ENCODE results near the gene SKAP1.

Gene SKAP1

GRCh38 chr17:48121923-48122664 lies 307.9 kb downstream of the SKAP1 start:
- Histone ChIP-seq H3K36me3 (ENCODE audit: control insufficient read depth in 4 of 4, insufficient read depth in 4 of 4, low read length in 3 of 4) (peaks cover 11 to 54% (median 47%) of the 10 kb centered on the region in 4 experiments), H3K9me3 (ENCODE audit: control extremely low read depth in 1 of 5, control insufficient read depth in 4 of 5, insufficient read depth in 2 of 5, low read depth in 1 of 5, low read length in 4 of 5) (no peaks in the 10 kb centered on the region), H3K4me1 (ENCODE audit: control extremely low read depth in 1 of 4, control insufficient read depth in 4 of 4, insufficient read depth in 4 of 4, low read length in 3 of 4) (no peaks in the 10 kb centered on the region), H3K4me3 (ENCODE audit: control insufficient read depth in 1 of 7, extremely low read depth in 1 of 7, insufficient read depth in 4 of 7, low read depth in 2 of 7, low read length in 6 of 7) (no peak overlapping the region), H3K27ac (ENCODE audit: insufficient read depth in 1 of 2, low read depth in 1 of 2, low read length in 2 of 2, poor library complexity in 1 of 2, severe bottlenecking in 2 of 2) (no peak overlapping the region), H3K27me3 (replicated peaks in 2 of 5; ENCODE audit: control insufficient read depth in 4 of 5, insufficient read depth in 5 of 5, low read length in 4 of 5) (no peaks in the 10 kb centered on the region)
- ChIA-PET POLR2A (no interaction called here), CTCF (interaction anchor here (0.8 to 17.4 kb wide), 5 partner anchors 9 to 97 kb away, joined by 3 to 169 read pairs (median 6); partner anchors contain the start of gene SNX11)
- WGBS (ENCODE audit: insufficient coverage): 97% methylated on average over 3 of the region's 9 CpGs
- no peak for DNase-seq

GRCh38 chr17:48113201-48113676 lies 316.8 kb downstream of the SKAP1 start:
- H3K4me1 ChIP-seq (ENCODE audit: control extremely low read depth in 1 of 4, control insufficient read depth in 4 of 4, insufficient read depth in 4 of 4, low read length in 3 of 4): peaks cover 5 to 27% (median 12%) of the 10 kb centered on the region in 4 experiments
- DNase-seq: peak in 2 of 3 donors; percentile 33 to 41
- H3K27me3 ChIP-seq (replicated peaks in 2 of 5; ENCODE audit: control insufficient read depth in 4 of 5, insufficient read depth in 5 of 5, low read length in 4 of 5): no peaks in the 10 kb centered on the region
- peaks cover 5 to 18% (median 11%) of the 10 kb centered on the region in 4 experiments for H3K36me3 ChIP-seq (ENCODE audit: control insufficient read depth in 4 of 4, insufficient read depth in 4 of 4, low read length in 3 of 4)
- H3K9me3 ChIP-seq (ENCODE audit: control extremely low read depth in 1 of 5, control insufficient read depth in 4 of 5, insufficient read depth in 2 of 5, low read depth in 1 of 5, low read length in 4 of 5): no peaks in the 10 kb centered on the region
- 33% methylated on average over 1 of the region's 5 CpGs for WGBS (ENCODE audit: insufficient coverage)
- POLR2A ChIA-PET: no interaction called here
- CTCF ChIA-PET: interaction anchor here (1.3 to 3.0 kb wide), 5 partner anchors 9 to 45 kb away, joined by 3 to 11 read pairs (median 6); no protein-coding TSS in a partner anchor
- H3K4me3 ChIP-seq (ENCODE audit: control insufficient read depth in 1 of 7, extremely low read depth in 1 of 7, insufficient read depth in 4 of 7, low read depth in 2 of 7, low read length in 6 of 7): no peak overlapping the region
- H3K27ac ChIP-seq (ENCODE audit: insufficient read depth in 1 of 2, low read depth in 1 of 2, low read length in 2 of 2, poor library complexity in 1 of 2, severe bottlenecking in 2 of 2): peak overlapping the region in 1 of 2 experiments; percentile 22

DNA sequence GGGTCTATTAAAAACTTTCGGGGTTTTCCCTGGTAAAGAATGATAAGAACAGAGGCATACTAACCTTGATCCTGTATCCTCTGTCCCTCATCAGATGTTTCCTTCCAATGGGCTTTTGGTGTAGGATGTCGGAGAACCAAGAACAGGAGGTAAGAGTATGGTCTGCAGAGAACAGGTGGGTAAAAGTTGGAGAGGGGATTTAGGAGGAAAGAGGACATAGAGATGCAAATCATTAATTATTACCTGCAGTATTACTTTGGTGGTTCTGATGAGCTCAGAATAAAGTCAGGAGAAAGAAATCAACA lies 318.1 kb downstream of the SKAP1 start:
- no peak for DNase-seq
- H3K4me1 ChIP-seq (ENCODE audit: control extremely low read depth in 1 of 4, control insufficient read depth in 4 of 4, insufficient read depth in 4 of 4, low read length in 3 of 4): peaks cover 12 to 32% (median 17%) of the 10 kb centered on the region in 4 experiments
- peaks cover 2 to 11% (median 6%) of the 10 kb centered on the region in 4 experiments for H3K36me3 ChIP-seq (ENCODE audit: control insufficient read depth in 4 of 4, insufficient read depth in 4 of 4, low read length in 3 of 4)
- 90% methylated on average over 2 of the region's 2 CpGs for WGBS (ENCODE audit: insufficient coverage)
- H3K27me3 ChIP-seq (replicated peaks in 2 of 5; ENCODE audit: control insufficient read depth in 4 of 5, insufficient read depth in 5 of 5, low read length in 4 of 5): no peaks in the 10 kb centered on the region
- ChIA-PET CTCF (interaction anchor here (1.0 to 3.0 kb wide), 6 partner anchors 9 to 31 kb away, joined by 3 to 11 read pairs (median 4); no protein-coding TSS in a partner anchor), POLR2A (no interaction called here)
- no peak overlapping the region for H3K27ac ChIP-seq (ENCODE audit: insufficient read depth in 1 of 2, low read depth in 1 of 2, low read length in 2 of 2, poor library complexity in 1 of 2, severe bottlenecking in 2 of 2)
- H3K9me3 ChIP-seq (ENCODE audit: control extremely low read depth in 1 of 5, control insufficient read depth in 4 of 5, insufficient read depth in 2 of 5, low read depth in 1 of 5, low read length in 4 of 5): no peaks in the 10 kb centered on the region
- H3K4me3 ChIP-seq (ENCODE audit: control insufficient read depth in 1 of 7, extremely low read depth in 1 of 7, insufficient read depth in 4 of 7, low read depth in 2 of 7, low read length in 6 of 7): no peak overlapping the region

GRCh38 chr17:48110761-48111160 lies 319.3 kb downstream of the SKAP1 start:
- Histone ChIP-seq H3K4me3 (ENCODE audit: control insufficient read depth in 1 of 7, extremely low read depth in 1 of 7, insufficient read depth in 4 of 7, low read depth in 2 of 7, low read length in 6 of 7) (no peak overlapping the region), H3K27ac (ENCODE audit: insufficient read depth in 1 of 2, low read depth in 1 of 2, low read length in 2 of 2, poor library complexity in 1 of 2, severe bottlenecking in 2 of 2) (no peak overlapping the region), H3K36me3 (ENCODE audit: control insufficient read depth in 4 of 4, insufficient read depth in 4 of 4, low read length in 3 of 4) (peaks cover 2 to 11% (median 4%) of the 10 kb centered on the region in 4 experiments), H3K27me3 (replicated peaks in 2 of 5; ENCODE audit: control insufficient read depth in 4 of 5, insufficient read depth in 5 of 5, low read length in 4 of 5) (no peaks in the 10 kb centered on the region), H3K4me1 (ENCODE audit: control extremely low read depth in 1 of 4, control insufficient read depth in 4 of 4, insufficient read depth in 4 of 4, low read length in 3 of 4) (peaks cover 19 to 41% (median 21%) of the 10 kb centered on the region in 4 experiments), H3K9me3 (ENCODE audit: control extremely low read depth in 1 of 5, control insufficient read depth in 4 of 5, insufficient read depth in 2 of 5, low read depth in 1 of 5, low read length in 4 of 5) (no peaks in the 10 kb centered on the region)
- WGBS (ENCODE audit: insufficient coverage): 86% methylated on average over 9 of the region's 9 CpGs
- ChIA-PET CTCF (interaction anchor here (3.0 kb wide), 1 partner anchor 23 kb away, joined by 11 read pairs; no protein-coding TSS in a partner anchor), POLR2A (no interaction called here)
- DNase-seq: no peak

DNA sequence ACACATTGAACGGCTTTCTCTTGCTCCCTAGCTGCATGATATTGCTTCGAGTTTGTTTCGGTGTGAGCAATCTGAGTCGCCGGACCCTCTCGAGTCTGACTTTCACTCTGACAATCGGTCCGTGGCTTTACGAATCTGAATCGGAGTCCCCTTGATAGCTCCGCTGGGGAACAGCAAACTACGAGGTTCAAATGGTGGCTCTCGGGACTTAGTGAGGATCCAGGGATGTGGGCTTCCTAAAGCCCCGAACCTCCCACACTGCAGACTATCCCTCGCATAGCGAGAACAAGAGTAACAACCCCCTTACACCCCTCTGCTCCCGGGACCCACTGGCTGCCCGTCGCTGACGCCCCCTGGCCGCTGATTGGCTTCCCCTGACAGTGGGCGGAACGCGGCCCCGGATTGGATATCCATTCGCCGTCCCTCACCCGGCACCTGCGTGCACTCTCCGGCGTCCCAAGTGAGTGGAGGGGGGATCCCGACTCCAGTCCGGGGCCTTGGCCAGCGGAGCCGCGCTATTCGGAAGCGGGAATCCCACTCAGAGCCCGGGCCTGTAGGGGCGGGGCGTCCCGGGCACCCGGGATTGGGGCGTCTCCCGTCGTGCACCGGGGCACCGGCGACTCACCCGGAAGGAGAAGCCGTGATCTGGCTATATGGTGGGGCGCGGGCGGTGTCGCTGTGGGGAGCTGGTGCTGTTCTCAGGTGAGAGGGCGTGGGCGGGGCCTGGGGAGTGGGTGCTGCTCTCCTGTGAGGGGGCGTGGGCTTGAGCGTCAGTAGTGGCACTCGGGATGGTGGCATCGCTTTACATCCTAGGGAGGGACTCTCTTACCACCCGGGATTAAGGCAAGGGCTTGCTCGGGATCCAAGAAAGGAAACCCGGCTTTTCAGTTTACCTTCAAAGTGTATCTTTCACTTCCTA lies 322.6 kb downstream of the SKAP1 start, which contains the start of gene SNX11:
Gene SNX11 (plus strand): TSS at position 630 of the 919 bp plus-strand sequence. CDS start 4,278 bp downstream, outside the sequence.
- WGBS (ENCODE audit: insufficient coverage): 0% methylated on average over 48 of the region's 64 CpGs
- peaks cover 21 to 46% (median 27%) of the 10 kb centered on the region in 4 experiments for H3K4me1 ChIP-seq (ENCODE audit: control extremely low read depth in 1 of 4, control insufficient read depth in 4 of 4, insufficient read depth in 4 of 4, low read length in 3 of 4)
- POLR2A ChIA-PET: interaction anchor here (0.5 to 2.0 kb wide), 2 partner anchors 11 to 520 kb away, joined by 3 to 7 read pairs; no protein-coding TSS in a partner anchor

GRCh38 chr17:48106802-48107136 lies 323.2 kb downstream of the SKAP1 start:
- ChIA-PET POLR2A (interaction anchor here (2.0 kb wide), 1 partner anchor 12 kb away, joined by 7 read pairs; no protein-coding TSS in a partner anchor), CTCF (interaction anchor here (0.9 to 2.5 kb wide), 7 partner anchors 9 to 80 kb away, joined by 3 to 9 read pairs (median 4); no protein-coding TSS in a partner anchor)
- DNase-seq: no peak
- no peaks in the 10 kb centered on the region for H3K9me3 ChIP-seq (ENCODE audit: control extremely low read depth in 1 of 5, control insufficient read depth in 4 of 5, insufficient read depth in 2 of 5, low read depth in 1 of 5, low read length in 4 of 5)
- H3K27ac ChIP-seq (ENCODE audit: insufficient read depth in 1 of 2, low read depth in 1 of 2, low read length in 2 of 2, poor library complexity in 1 of 2, severe bottlenecking in 2 of 2): peak overlapping the region in 1 of 2 experiments; percentile 84
- 64% methylated on average over 12 of the region's 13 CpGs for WGBS (ENCODE audit: insufficient coverage)
- H3K4me1 ChIP-seq (ENCODE audit: control extremely low read depth in 1 of 4, control insufficient read depth in 4 of 4, insufficient read depth in 4 of 4, low read length in 3 of 4): peaks cover 24 to 48% (median 30%) of the 10 kb centered on the region in 4 experiments
- no peaks in the 10 kb centered on the region for H3K27me3 ChIP-seq (replicated peaks in 2 of 5; ENCODE audit: control insufficient read depth in 4 of 5, insufficient read depth in 5 of 5, low read length in 4 of 5)
- H3K36me3 ChIP-seq (ENCODE audit: control insufficient read depth in 4 of 4, insufficient read depth in 4 of 4, low read length in 3 of 4): no peaks in the 10 kb centered on the region
- peak overlapping the region; percentile 77 to 95 (median 85) for H3K4me3 ChIP-seq (ENCODE audit: control insufficient read depth in 1 of 7, extremely low read depth in 1 of 7, insufficient read depth in 4 of 7, low read depth in 2 of 7, low read length in 6 of 7)

More for the DNA sequence above, 322.6 kb downstream of the SKAP1 start, which contains the start of gene SNX11:
- Histone ChIP-seq H3K9me3 (ENCODE audit: control extremely low read depth in 1 of 5, control insufficient read depth in 4 of 5, insufficient read depth in 2 of 5, low read depth in 1 of 5, low read length in 4 of 5) (no peaks in the 10 kb centered on the region), H3K27me3 (replicated peaks in 2 of 5; ENCODE audit: control insufficient read depth in 4 of 5, insufficient read depth in 5 of 5, low read length in 4 of 5) (no peaks in the 10 kb centered on the region), H3K4me3 (ENCODE audit: control insufficient read depth in 1 of 7, extremely low read depth in 1 of 7, insufficient read depth in 4 of 7, low read depth in 2 of 7, low read length in 6 of 7) (peak within 1 kb of the TSS; percentile 77 to 95 (median 85)), H3K27ac (ENCODE audit: insufficient read depth in 1 of 2, low read depth in 1 of 2, low read length in 2 of 2, poor library complexity in 1 of 2, severe bottlenecking in 2 of 2) (peak within 1 kb of the TSS; percentile 42 to 84), H3K36me3 (ENCODE audit: control insufficient read depth in 4 of 4, insufficient read depth in 4 of 4, low read length in 3 of 4) (peaks cover 0 to 6% (median 0%) of the 10 kb centered on the region in 4 experiments)
- CTCF ChIA-PET: interaction anchor here (0.9 to 2.5 kb wide), 10 partner anchors 9 to 80 kb away, joined by 3 to 9 read pairs (median 4); no protein-coding TSS in a partner anchor
- peak; percentile 79 to 89 (median 83) for DNase-seq
